Muscle of leg (tissue), 11 donors: ENCODE data around the gene GPHN. TPM values are rescaled to one million over a fixed set of nuclear protein-coding genes. Genes with fewer than 3 reads are reported as not detected.

Source experiments
- DNase-seq: peaks from one replicate; pipeline ENCODE4 v3.0.0; 2013
- H3K27ac ChIP-seq: one replicate; pipeline ENCODE4 v1.5.1; 2013; ENCODE audit warnings: mild to moderate bottlenecking, low read length, control low read depth
- H3K27me3 ChIP-seq: one replicate; pipeline ENCODE4 v1.6.1; 2013; ENCODE audit warnings: low read length; ENCODE audit not compliant: control insufficient read depth, insufficient read depth
- H3K36me3 ChIP-seq: one replicate; pipeline ENCODE4 v1.6.1; 2013; ENCODE audit warnings: low read length; ENCODE audit not compliant: control insufficient read depth, insufficient read depth
- H3K4me1 ChIP-seq: one replicate; pipeline ENCODE4 v1.6.1; 2013; ENCODE audit warnings: low read length; ENCODE audit not compliant: control insufficient read depth, insufficient read depth
- H3K4me3 ChIP-seq: one replicate; pipeline ENCODE4 v1.5.1; 2013; ENCODE audit warnings: low read length, control low read depth
- H3K9me3 ChIP-seq: replicated peaks from 2 replicates; pipeline ENCODE4 v1.6.1; 2013; ENCODE audit warnings: low read depth, low read length; ENCODE audit not compliant: control insufficient read depth
- WGBS: methylation state at CpG from one replicate; pipeline ENCODE4 v1.1.5; 2013; ENCODE audit warnings: missing lambda C conversion rate; ENCODE audit not compliant: insufficient coverage; 5-methylcytosine and 5-hydroxymethylcytosine counted together
- polyA plus RNA-seq, 8 donors: library from polyadenylated mRNA; unstranded; fragments of 120-200 nt; gene quantifications; one replicate each; pipeline versions ENCODE4 v1.2.1 to v1.2.3, GENCODE V29; 2013; ENCODE audit warnings: inconsistent platforms in 1 of 8, low replicate concordance in 1 of 8; ENCODE audit not compliant: insufficient read length in 8 of 8, insufficient read depth in 1 of 8
- total RNA-seq: library from RNA; stranded (reverse); fragments of 120-200 nt; gene quantifications from one replicate; pipeline ENCODE4 v1.2.4, GENCODE V29; 2013

Gene GPHN
- total and polyA plus RNA-seq, 9 donors: 13.6 to 19.4 (median 16.5) TPM

DNA sequence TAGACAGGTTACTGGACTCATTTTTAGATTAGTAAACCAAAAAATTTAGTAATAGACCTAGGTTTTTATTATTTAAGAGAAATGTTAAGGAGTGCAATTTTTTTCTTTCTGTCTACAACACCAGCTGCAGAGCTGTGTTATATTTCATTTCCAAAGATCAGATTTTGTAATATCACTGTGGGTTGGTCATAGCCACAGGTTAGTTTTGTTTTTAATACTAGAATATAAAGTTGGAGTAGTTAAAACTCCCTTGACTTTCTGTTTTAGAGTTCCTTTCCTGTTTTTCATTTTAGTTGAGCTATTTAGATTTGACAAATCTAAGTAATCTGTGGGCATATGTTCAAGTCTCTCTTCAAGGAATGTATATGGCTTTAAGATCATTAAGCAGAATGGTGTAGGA lies 650.6 kb downstream of the GPHN start:
- no peak for DNase-seq
- H3K9me3 ChIP-seq: no peaks in the 10 kb centered on the region

DNA sequence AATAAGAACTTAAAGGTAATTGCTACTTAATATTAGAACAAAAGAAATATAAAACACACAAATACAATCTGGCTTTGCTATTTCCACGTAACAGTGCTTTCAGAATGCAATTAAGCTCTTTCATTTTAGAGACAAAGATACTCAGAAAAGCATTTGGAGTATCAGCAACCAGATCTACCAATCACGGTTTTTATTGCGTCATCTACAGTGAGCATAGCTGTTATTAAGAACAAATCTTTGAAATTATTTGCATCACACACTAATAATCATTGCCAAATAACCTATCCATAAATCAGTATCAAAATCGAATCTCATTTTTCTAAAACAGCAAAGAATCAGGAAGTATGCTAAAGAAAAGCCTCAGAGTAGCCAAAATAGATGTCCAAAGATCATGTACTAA lies 654.4 kb downstream of the GPHN start:
- no peak overlapping the region for H3K27ac ChIP-seq
- whole genome bisulfite sequencing: no CpG with 5 or more reads among the region's 4 CpGs
- H3K27me3 ChIP-seq: no peaks in the 10 kb centered on the region
- no peak for DNase-seq
- H3K4me3 ChIP-seq: no peak overlapping the region
- H3K9me3 ChIP-seq: no peaks in the 10 kb centered on the region
- no peaks in the 10 kb centered on the region for H3K4me1 ChIP-seq
- H3K36me3 ChIP-seq: no peaks in the 10 kb centered on the region

More for the DNA sequence above, 650.6 kb downstream of the GPHN start:
- Histone ChIP-seq H3K27ac (no peak overlapping the region), H3K36me3 (no peaks in the 10 kb centered on the region), H3K27me3 (no peaks in the 10 kb centered on the region), H3K4me3 (no peak overlapping the region), H3K4me1 (no peaks in the 10 kb centered on the region)

DNA sequence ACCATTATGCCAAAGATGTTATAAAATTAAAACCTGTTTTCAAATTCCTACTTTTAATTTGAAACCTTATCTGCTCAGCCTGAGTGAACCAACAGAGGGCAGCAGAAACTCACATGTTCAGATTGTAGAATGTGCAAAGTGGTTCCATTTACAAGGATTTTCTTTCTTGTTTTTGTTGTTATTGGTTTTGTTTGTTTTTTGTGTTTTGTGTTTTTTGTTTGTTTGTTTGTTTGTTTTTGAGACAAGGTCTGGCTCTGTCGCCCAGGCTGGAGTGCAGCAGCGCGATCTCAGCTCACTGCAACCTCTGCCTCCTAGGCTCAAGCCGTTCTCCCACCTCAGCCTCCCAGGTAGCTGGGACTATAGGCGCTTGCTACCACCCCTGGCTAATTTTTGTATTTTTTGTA lies 658.5 kb downstream of the GPHN start:
- peak; percentile 54 for DNase-seq
- WGBS: no CpG with 5 or more reads among the region's 5 CpGs
- H3K9me3 ChIP-seq: no peaks in the 10 kb centered on the region
- no peaks in the 10 kb centered on the region for H3K4me1 ChIP-seq
- no peak overlapping the region for H3K27ac ChIP-seq
- no peaks in the 10 kb centered on the region for H3K27me3 ChIP-seq
- no peaks in the 10 kb centered on the region for H3K36me3 ChIP-seq
- H3K4me3 ChIP-seq: no peak overlapping the region

DNA sequence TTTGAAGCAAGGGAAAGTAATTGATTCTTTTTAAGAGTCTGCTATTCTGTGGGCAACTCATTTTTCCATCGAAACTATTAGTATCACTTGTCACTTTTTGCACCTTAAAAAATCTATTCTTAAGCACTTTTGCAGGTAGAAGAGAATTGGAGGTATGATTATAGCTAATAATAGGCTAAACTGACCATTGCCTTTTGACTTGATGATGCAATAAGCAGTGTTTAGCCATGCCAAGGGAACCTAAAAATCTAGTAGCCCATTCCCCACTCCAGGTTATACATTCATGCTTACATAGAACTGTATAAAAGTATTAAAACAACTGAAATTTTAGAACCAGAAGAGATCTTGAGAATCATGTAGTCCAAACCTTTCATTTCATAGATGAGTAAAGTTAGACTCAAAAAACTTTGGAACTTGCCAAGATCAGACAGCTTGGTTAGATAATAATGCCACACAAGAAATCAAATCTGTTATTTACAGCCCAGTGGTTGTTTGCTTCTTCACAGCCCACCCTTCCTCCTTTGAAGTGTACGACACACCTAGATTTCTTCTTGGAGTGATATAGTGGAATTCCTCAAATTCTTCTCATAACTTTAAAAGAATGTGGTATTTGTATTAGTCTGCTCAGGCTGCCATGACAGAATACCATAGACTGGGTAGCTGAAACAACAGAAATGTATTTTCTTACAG lies 659.6 kb downstream of the GPHN start:
- H3K27me3 ChIP-seq: no peaks in the 10 kb centered on the region
- H3K36me3 ChIP-seq: peaks cover 4% of the 10 kb centered on the region
- no peak overlapping the region for H3K4me3 ChIP-seq
- no peak overlapping the region for H3K27ac ChIP-seq
- no peaks in the 10 kb centered on the region for H3K4me1 ChIP-seq
- DNase-seq: no peak
- H3K9me3 ChIP-seq: peaks cover 3% of the 10 kb centered on the region
- WGBS: no CpG with 5 or more reads among the region's 2 CpGs

DNA sequence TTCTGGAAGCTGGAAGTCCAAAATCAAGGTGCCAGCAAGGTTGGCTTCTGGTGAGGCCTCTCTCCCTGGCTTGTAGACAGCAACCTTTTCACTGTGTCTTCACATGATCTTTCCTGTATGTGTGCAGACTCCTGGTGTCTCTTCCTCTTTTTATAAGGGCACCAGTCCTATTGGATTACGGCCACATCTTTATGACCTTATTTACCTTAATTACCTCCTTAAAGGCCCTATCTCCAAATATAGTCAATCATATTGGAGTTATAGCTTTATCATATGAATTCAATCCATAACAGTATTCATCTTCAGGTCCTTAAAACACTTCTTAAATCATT lies 660.1 kb downstream of the GPHN start:
- Histone ChIP-seq H3K27ac (no peak overlapping the region), H3K4me3 (no peak overlapping the region), H3K9me3 (peaks cover 7% of the 10 kb centered on the region), H3K36me3 (peaks cover 7% of the 10 kb centered on the region), H3K4me1 (no peaks in the 10 kb centered on the region), H3K27me3 (no peaks in the 10 kb centered on the region)
- WGBS: no CpG with 5 or more reads among the region's 1 CpG
- DNase-seq: no peak

DNA sequence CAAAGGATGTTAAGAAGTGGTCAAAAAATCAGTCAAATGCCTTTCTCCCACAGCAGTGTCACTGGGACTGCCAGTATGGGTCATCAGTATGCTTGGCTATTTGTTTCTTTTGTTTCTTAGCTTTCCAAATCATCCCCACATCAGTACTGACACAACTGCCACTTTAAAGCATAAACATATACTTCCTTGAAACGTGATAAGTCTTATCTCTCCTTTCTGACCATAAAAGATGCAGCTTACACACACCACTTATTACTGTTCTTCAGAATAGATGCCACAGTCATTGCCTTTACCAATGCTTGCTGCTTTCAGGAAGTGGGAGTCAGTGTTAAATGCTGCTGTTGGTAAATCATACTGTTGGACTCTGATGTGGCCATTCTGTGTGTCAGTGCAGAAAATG lies 662.7 kb downstream of the GPHN start:
- Histone ChIP-seq H3K36me3 (peaks cover 7% of the 10 kb centered on the region), H3K27ac (no peak overlapping the region), H3K4me1 (no peaks in the 10 kb centered on the region), H3K27me3 (no peaks in the 10 kb centered on the region), H3K4me3 (no peak overlapping the region), H3K9me3 (peaks cover 12% of the 10 kb centered on the region)
- WGBS: no CpG with 5 or more reads among the region's 1 CpG
- DNase-seq: no peak

DNA sequence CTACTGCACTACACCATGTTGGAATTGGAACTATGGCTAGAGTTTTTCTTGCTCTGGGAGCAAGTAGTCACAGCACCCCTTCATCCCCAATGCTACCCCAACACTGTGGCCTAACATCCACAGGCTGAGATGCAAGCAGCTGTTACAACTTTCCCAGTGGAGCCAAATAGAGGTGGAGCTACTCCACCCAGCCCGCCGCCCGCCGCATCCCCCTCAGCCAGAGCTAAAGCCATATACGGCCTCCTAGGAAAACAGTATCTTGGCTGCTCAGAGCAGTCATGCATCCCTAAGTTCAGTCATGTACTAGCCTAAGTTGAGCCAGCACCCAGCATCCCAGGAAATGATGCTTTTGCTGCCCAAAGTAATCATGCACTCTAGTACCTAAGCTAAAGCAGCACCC lies 664.1 kb downstream of the GPHN start:
- Histone ChIP-seq H3K9me3 (peaks cover 12% of the 10 kb centered on the region), H3K27me3 (no peaks in the 10 kb centered on the region), H3K4me1 (no peaks in the 10 kb centered on the region), H3K27ac (no peak overlapping the region), H3K4me3 (no peak overlapping the region), H3K36me3 (peaks cover 7% of the 10 kb centered on the region)
- DNase-seq: no peak
- 89% methylated on average over 5 of the region's 5 CpGs for WGBS

DNA sequence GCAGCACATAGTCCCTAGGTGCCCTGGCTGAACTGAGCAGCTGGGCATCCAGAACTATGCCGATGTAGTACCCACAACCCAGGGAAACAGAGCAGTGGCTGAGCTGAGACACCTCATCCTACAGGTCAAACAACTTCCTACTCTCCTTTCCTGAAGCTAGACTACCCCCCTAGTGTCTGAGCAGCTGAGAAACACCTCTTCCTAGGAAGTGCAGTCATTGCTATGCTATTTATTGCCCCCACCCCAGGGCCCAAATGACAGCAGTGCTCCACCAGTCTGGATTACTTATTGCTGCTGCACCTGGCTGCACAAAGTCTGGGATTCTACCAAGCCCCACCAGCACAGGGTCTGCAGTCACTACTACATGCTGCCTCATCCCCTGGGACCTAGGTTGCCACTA lies 664.6 kb downstream of the GPHN start:
- no peaks in the 10 kb centered on the region for H3K27me3 ChIP-seq
- no peak overlapping the region for H3K4me3 ChIP-seq
- no peak overlapping the region for H3K27ac ChIP-seq
- WGBS: 100% methylated on average over 1 of the region's 1 CpG
- peaks cover 7% of the 10 kb centered on the region for H3K36me3 ChIP-seq
- DNase-seq: no peak
- peaks cover 12% of the 10 kb centered on the region for H3K9me3 ChIP-seq
- H3K4me1 ChIP-seq: no peaks in the 10 kb centered on the region

DNA sequence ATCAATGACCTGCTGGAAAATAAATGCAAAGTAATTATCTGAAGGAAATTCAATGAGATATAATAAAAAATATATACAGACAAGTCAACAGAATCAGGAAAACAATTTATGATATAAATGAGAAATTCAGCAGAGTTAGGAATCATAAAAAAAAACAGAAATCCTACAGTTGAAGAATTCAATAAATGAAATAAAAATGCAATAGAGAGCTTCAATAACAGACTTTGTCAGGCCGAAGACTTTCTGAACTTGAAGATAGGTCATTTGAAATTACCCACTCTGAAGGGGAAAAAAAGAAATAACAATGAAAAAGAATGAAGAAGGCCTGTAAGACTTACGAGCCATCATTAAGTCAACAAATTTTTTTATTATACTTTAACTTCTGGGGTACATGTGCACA lies 665.8 kb downstream of the GPHN start:
- Histone ChIP-seq H3K27me3 (no peaks in the 10 kb centered on the region), H3K27ac (no peak overlapping the region), H3K36me3 (peaks cover 7% of the 10 kb centered on the region), H3K9me3 (peaks cover 19% of the 10 kb centered on the region), H3K4me3 (no peak overlapping the region), H3K4me1 (no peaks in the 10 kb centered on the region)
- DNase-seq: no peak
- no CpG with 5 or more reads among the region's 2 CpGs for whole genome bisulfite sequencing

DNA sequence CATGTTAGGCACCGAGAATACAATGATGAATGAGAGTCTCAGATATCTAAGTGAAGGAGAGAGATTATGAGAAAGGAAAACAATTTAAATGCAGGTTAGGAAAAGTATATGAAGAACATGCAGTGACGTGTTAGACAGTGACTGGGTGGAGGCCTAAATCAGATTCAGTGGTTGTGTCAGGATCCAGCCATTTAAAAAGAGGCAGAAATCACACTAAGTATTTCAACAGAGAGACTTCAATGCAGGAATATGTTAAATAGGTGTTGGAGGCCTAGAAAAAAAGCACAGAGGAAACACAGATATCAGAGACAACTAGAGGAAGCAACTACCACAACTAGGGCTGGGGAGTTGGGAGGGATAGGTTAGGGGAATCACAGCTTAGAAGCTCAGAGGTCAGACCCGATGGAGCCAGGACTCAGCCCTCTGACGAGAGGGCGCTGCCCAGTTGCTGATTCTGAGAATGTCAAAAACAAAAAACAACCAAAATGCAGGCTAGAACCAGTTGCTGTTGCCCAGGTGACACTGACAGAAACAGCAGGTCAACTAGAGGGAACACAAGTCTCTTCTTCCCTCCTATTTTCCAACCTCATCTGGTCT lies 678.3 kb downstream of the GPHN start:
- H3K27me3 ChIP-seq: no peaks in the 10 kb centered on the region
- WGBS: 93% methylated on average over 3 of the region's 5 CpGs
- no peaks in the 10 kb centered on the region for H3K9me3 ChIP-seq
- no peaks in the 10 kb centered on the region for H3K4me1 ChIP-seq
- H3K4me3 ChIP-seq: no peak overlapping the region
- no peaks in the 10 kb centered on the region for H3K36me3 ChIP-seq
- no peak overlapping the region for H3K27ac ChIP-seq
- no peak for DNase-seq
